HEK293 (cell line): Measurements from ENCODE around the gene FAM83F.

ENCODE experiments used
- GLI4 ChIP-seq: fragments of 450-650 bp; formaldehyde crosslinking; IDR thresholded peaks from 2 replicates; pipeline ENCODE4 v1.5.1; 2016; ENCODE audit warnings: missing biosample characterization, missing genetic modification characterization
- GLIS2 ChIP-seq: fragments of 450-650 bp; formaldehyde crosslinking; IDR thresholded peaks from 2 replicates; pipeline ENCODE4 v1.5.1; 2016; ENCODE audit warnings: missing biosample characterization, missing genetic modification characterization
- KLF16 ChIP-seq: fragments of 450-650 bp; formaldehyde crosslinking; IDR thresholded peaks from 2 replicates; pipeline ENCODE4 v1.5.1; 2017; ENCODE audit warnings: missing biosample characterization, missing genetic modification characterization
- PATZ1 ChIP-seq: fragments of 450-650 bp; formaldehyde crosslinking; IDR thresholded peaks from 2 replicates; pipeline ENCODE4 v1.5.1; 2016; ENCODE audit warnings: missing biosample characterization, missing genetic modification characterization
- PRDM1 ChIP-seq: fragments of 450-650 bp; formaldehyde crosslinking; IDR thresholded peaks from 2 replicates; pipeline ENCODE4; 2016; ENCODE audit warnings: missing biosample characterization, missing genetic modification characterization
- PRDM4 ChIP-seq: fragments of 450-650 bp; formaldehyde crosslinking; IDR thresholded peaks from 2 replicates; pipeline ENCODE4 v1.5.1; 2017; ENCODE audit warnings: missing biosample characterization, missing genetic modification characterization
- RBAK ChIP-seq: fragments of 450-650 bp; formaldehyde crosslinking; IDR thresholded peaks from 2 replicates; pipeline ENCODE4 v1.5.1; 2016; ENCODE audit warnings: missing biosample characterization, missing genetic modification characterization
- SALL2 ChIP-seq: fragments of 450-650 bp; formaldehyde crosslinking; IDR thresholded peaks from 2 replicates; pipeline ENCODE4 v1.5.0; 2017; ENCODE audit warnings: missing biosample characterization, mild to moderate bottlenecking, missing genetic modification characterization, borderline replicate concordance
- ZBTB10 ChIP-seq: fragments of 450-650 bp; formaldehyde crosslinking; IDR thresholded peaks from 2 replicates; pipeline ENCODE4 v1.5.1; 2016; ENCODE audit warnings: missing biosample characterization, missing genetic modification characterization
- ZBTB21 ChIP-seq: fragments of 450-650 bp; formaldehyde crosslinking; IDR thresholded peaks from 2 replicates; pipeline ENCODE4 v1.5.1; 2017; ENCODE audit warnings: missing biosample characterization, missing genetic modification characterization
- ZBTB26 ChIP-seq: fragments of 450-650 bp; formaldehyde crosslinking; optimal IDR thresholded peaks from 2 replicates; pipeline ENCODE3; 2016; ENCODE audit warnings: missing biosample characterization, mild to moderate bottlenecking, missing genetic modification characterization
- ZBTB49 ChIP-seq: fragments of 450-650 bp; formaldehyde crosslinking; IDR thresholded peaks from 2 replicates; pipeline ENCODE4 v1.5.1; 2016; ENCODE audit warnings: missing biosample characterization, missing genetic modification characterization, low read depth
- ZNF132 ChIP-seq: fragments of 450-650 bp; formaldehyde crosslinking; IDR thresholded peaks from 2 replicates; pipeline ENCODE4 v1.5.1; 2017; ENCODE audit warnings: missing biosample characterization, missing genetic modification characterization, borderline replicate concordance
- ZNF157 ChIP-seq: fragments of 450-650 bp; formaldehyde crosslinking; IDR thresholded peaks from 2 replicates; pipeline ENCODE4 v1.5.1; 2016; ENCODE audit warnings: missing biosample characterization, missing genetic modification characterization
- ZNF16 ChIP-seq: fragments of 450-650 bp; formaldehyde crosslinking; IDR thresholded peaks from 2 replicates; pipeline ENCODE4 v1.5.1; 2016; ENCODE audit warnings: low read depth, missing biosample characterization, missing genetic modification characterization
- ZNF324 ChIP-seq: fragments of 450-650 bp; formaldehyde crosslinking; IDR thresholded peaks from 2 replicates; pipeline ENCODE4 v1.5.1; 2016; ENCODE audit warnings: missing biosample characterization, missing genetic modification characterization
- ZNF335 ChIP-seq: fragments of 450-650 bp; formaldehyde crosslinking; conservative IDR thresholded peaks from 2 replicates; pipeline ENCODE4 v1.5.1; 2016; ENCODE audit warnings: missing biosample characterization, missing genetic modification characterization
- ZNF37A ChIP-seq: fragments of 450-650 bp; IDR thresholded peaks from 2 replicates; pipeline ENCODE4 v1.5.1; 2018; ENCODE audit warnings: missing biosample characterization, missing genetic modification characterization
- ZNF449 ChIP-seq: fragments of 450-650 bp; formaldehyde crosslinking; IDR thresholded peaks from 2 replicates; pipeline ENCODE4 v1.5.1; 2017; ENCODE audit warnings: missing biosample characterization, mild to moderate bottlenecking, missing genetic modification characterization, moderate library complexity
- ZNF549 ChIP-seq: fragments of 450-650 bp; IDR thresholded peaks from 2 replicates; pipeline ENCODE4 v1.5.1; 2018; ENCODE audit warnings: missing biosample characterization, missing genetic modification characterization, mild to moderate bottlenecking, inconsistent platforms, moderate library complexity
- ZNF600 ChIP-seq: fragments of 450-650 bp; formaldehyde crosslinking; IDR thresholded peaks from 2 replicates; pipeline ENCODE4 v1.5.1; 2016; ENCODE audit warnings: missing biosample characterization, missing genetic modification characterization
- ZNF623 ChIP-seq: fragments of 450-650 bp; formaldehyde crosslinking; IDR thresholded peaks from 2 replicates; pipeline ENCODE4 v1.5.1; 2016; ENCODE audit warnings: missing biosample characterization, missing genetic modification characterization
- ZNF624 ChIP-seq: fragments of 450-650 bp; formaldehyde crosslinking; IDR thresholded peaks from 2 replicates; pipeline ENCODE4 v1.5.1; 2017; ENCODE audit warnings: missing biosample characterization, missing genetic modification characterization
- ZNF658 ChIP-seq: fragments of 450-650 bp; formaldehyde crosslinking; IDR thresholded peaks from 2 replicates; pipeline ENCODE4; 2016; ENCODE audit warnings: missing biosample characterization, missing genetic modification characterization
- ZNF664 ChIP-seq: fragments of 450-650 bp; formaldehyde crosslinking; IDR thresholded peaks from 2 replicates; pipeline ENCODE4 v1.5.1; 2016; ENCODE audit warnings: missing biosample characterization, missing genetic modification characterization
- ZNF76 ChIP-seq: fragments of 450-650 bp; formaldehyde crosslinking; IDR thresholded peaks from 2 replicates; pipeline ENCODE4; 2016; ENCODE audit warnings: low read depth, missing biosample characterization, missing genetic modification characterization, borderline replicate concordance
- ZNF785 ChIP-seq: fragments of 450-650 bp; formaldehyde crosslinking; IDR thresholded peaks from 2 replicates; pipeline ENCODE4 v1.5.1; 2016; ENCODE audit warnings: missing biosample characterization, missing genetic modification characterization
- ZNF791 ChIP-seq: fragments of 450-650 bp; formaldehyde crosslinking; IDR thresholded peaks from 2 replicates; pipeline ENCODE4 v1.5.1; 2016; ENCODE audit warnings: missing biosample characterization, missing genetic modification characterization

Gene FAM83F

GRCh38 chr22:40024201-40025061 is 29.7 kb downstream of the FAM83F start (continued):
- TF ChIP-seq ZNF324 (tag by site-specific recombination) (no peak), ZNF449 (tag by site-specific recombination) (no peak), RBAK (tag by site-specific recombination) (no peak), ZNF791 (tag by site-specific recombination) (no peak), ZNF785 (tag by site-specific recombination) (no peak), PATZ1 (tag by site-specific recombination) (peak; percentile 82), ZNF623 (tag by site-specific recombination) (no peak), ZNF16 (no peak), ZNF132 (no peak), ZBTB10 (peak; percentile 33; the same call in 1 of the 2 replicates), PRDM4 (peak; percentile 96), PRDM1 (tag by site-specific recombination) (no peak), GLI4 (no peak), ZNF658 (tag by site-specific recombination) (no peak), KLF16 (tag by site-specific recombination) (no peak), ZNF37A (tag by site-specific recombination) (no peak), ZNF624 (tag by site-specific recombination) (no peak), ZNF600 (tag by site-specific recombination) (no peak), ZBTB26 (tag by site-specific recombination) (no peak), ZBTB21 (tag by site-specific recombination) (no peak), GLIS2 (tag by site-specific recombination) (peak; percentile 63), ZBTB49 (tag by site-specific recombination) (no peak), ZNF664 (tag by site-specific recombination) (no peak), ZNF549 (tag by site-specific recombination) (no peak), ZNF76 (tag by site-specific recombination) (no peak), SALL2 (tag by site-specific recombination) (no peak), ZNF335 (tag by site-specific recombination) (no peak), ZNF157 (tag by site-specific recombination) (no peak)
